ENCODE measurements around the gene WFDC1. TPM values are rescaled to one million over a fixed set of nuclear protein-coding genes. Genes with fewer than 3 reads are reported as not detected.

Gene WFDC1
- total RNA-seq, 1 experiment from 2014 or later, result not detected

GRCh38 chr16:84271866-84272265 is 22.8 kb upstream of the WFDC1 start:
- no TSS peak for BruUV-seq (replicated peaks)
- no peak overlapping the region for H3K27ac Mint-ChIP-seq (ENCODE audit: unreplicated experiment)
- H3K36me3 Mint-ChIP-seq (ENCODE audit: insufficient read depth, unreplicated experiment), result no peaks in the 10 kb centered on the region
- H3K9me3 Mint-ChIP-seq (ENCODE audit: low read depth, unreplicated experiment), result no peaks in the 10 kb centered on the region
- no peak overlapping the region for H3K4me3 Mint-ChIP-seq (ENCODE audit: low read depth, unreplicated experiment)
- intact Hi-C loops (cut with micrococcal nuclease; ENCODE audit: unreplicated experiment), result no loop called here
- TF ChIP-seq, protein P1, sequence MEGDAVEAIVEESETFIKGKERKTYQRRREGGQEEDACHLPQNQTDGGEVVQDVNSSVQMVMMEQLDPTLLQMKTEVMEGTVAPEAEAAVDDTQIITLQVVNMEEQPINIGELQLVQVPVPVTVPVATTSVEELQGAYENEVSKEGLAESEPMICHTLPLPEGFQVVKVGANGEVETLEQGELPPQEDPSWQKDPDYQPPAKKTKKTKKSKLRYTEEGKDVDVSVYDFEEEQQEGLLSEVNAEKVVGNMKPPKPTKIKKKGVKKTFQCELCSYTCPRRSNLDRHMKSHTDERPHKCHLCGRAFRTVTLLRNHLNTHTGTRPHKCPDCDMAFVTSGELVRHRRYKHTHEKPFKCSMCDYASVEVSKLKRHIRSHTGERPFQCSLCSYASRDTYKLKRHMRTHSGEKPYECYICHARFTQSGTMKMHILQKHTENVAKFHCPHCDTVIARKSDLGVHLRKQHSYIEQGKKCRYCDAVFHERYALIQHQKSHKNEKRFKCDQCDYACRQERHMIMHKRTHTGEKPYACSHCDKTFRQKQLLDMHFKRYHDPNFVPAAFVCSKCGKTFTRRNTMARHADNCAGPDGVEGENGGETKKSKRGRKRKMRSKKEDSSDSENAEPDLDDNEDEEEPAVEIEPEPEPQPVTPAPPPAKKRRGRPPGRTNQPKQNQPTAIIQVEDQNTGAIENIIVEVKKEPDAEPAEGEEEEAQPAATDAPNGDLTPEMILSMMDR (IDR thresholded peaks at IDR 0.05; ENCODE audit: unreplicated experiment), result no peak
- H3K27me3 Mint-ChIP-seq (ENCODE audit: unreplicated experiment), result peaks cover 21% of the 10 kb centered on the region
- CTCF ChIA-PET, result no interaction called here
- no peak for DNase-seq
- no peaks in the 10 kb centered on the region for H3K4me1 Mint-ChIP-seq (ENCODE audit: low read depth, unreplicated experiment)

DNA sequence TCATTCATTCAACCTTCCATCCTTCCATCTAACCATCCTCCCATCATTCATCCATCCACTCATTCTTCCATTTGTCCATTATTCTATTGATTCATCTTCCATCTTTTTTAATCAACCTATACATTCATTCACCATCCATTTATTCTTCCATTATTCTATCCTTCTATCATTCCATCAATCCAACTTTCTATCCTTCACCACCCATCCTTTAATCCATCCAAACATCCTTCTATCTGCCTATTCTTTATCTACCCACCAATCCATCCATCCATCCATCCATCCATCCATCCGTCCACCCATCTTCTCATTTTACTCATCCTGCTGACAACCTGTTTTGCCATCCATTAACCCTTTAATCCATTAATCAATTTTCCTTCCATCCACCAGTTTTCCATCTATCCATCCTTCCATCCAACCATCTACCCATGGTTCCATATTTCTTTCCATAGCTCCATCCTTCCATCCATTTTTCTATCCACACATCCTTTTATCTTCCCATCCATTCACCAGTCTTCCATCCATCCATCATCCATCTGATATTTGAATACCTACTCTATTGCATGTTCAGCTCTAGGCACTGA is 21.8 kb upstream of the WFDC1 start:
- DNase-seq, result no peak
- intact Hi-C loops (cut with micrococcal nuclease; ENCODE audit: unreplicated experiment), result no loop called here
- TF ChIP-seq, protein P1 (IDR thresholded peaks at IDR 0.05; ENCODE audit: unreplicated experiment), result no peak
- BruUV-seq (replicated peaks), result no TSS peak
- Mint-ChIP-seq H3K9me3 (ENCODE audit: low read depth, unreplicated experiment) (no peaks in the 10 kb centered on the region), H3K27me3 (ENCODE audit: unreplicated experiment) (peaks cover 13% of the 10 kb centered on the region), H3K4me3 (ENCODE audit: low read depth, unreplicated experiment) (no peak overlapping the region), H3K4me1 (ENCODE audit: low read depth, unreplicated experiment) (no peaks in the 10 kb centered on the region), H3K36me3 (ENCODE audit: insufficient read depth, unreplicated experiment) (no peaks in the 10 kb centered on the region), H3K27ac (ENCODE audit: unreplicated experiment) (no peak overlapping the region)
- CTCF ChIA-PET, result no interaction called here

DNA sequence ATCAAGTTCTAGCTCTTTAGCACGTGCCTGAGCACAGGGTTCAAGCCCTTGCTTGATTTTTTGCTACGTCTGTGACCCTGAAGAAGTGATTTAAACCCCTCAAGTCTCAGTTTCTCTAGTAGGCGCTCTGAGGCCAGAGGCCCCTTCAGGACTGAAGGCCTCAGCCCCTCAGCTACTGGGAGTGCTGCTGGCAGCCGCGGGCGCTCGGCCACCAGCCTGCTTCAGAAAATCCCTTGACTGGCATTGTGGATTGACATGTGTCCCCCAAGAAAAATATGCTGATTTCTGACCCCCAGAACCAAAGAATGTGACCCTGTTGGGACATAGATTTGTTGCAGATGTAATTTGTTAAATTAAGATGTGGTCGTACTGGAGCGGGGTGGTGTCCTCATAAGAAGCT is 20.2 kb upstream of the WFDC1 start:
- intact Hi-C loops (cut with micrococcal nuclease; ENCODE audit: unreplicated experiment), result no loop called here
- TF ChIP-seq, protein P1 (IDR thresholded peaks at IDR 0.05; ENCODE audit: unreplicated experiment), result no peak
- BruUV-seq (replicated peaks), result no TSS peak
- CTCF ChIA-PET, result no interaction called here
- Mint-ChIP-seq H3K27ac (ENCODE audit: unreplicated experiment) (no peak overlapping the region), H3K9me3 (ENCODE audit: low read depth, unreplicated experiment) (no peaks in the 10 kb centered on the region), H3K4me3 (ENCODE audit: low read depth, unreplicated experiment) (no peak overlapping the region), H3K4me1 (ENCODE audit: low read depth, unreplicated experiment) (no peaks in the 10 kb centered on the region), H3K36me3 (ENCODE audit: insufficient read depth, unreplicated experiment) (no peaks in the 10 kb centered on the region), H3K27me3 (ENCODE audit: unreplicated experiment) (peaks cover 26% of the 10 kb centered on the region)
- DNase-seq, result no peak

DNA sequence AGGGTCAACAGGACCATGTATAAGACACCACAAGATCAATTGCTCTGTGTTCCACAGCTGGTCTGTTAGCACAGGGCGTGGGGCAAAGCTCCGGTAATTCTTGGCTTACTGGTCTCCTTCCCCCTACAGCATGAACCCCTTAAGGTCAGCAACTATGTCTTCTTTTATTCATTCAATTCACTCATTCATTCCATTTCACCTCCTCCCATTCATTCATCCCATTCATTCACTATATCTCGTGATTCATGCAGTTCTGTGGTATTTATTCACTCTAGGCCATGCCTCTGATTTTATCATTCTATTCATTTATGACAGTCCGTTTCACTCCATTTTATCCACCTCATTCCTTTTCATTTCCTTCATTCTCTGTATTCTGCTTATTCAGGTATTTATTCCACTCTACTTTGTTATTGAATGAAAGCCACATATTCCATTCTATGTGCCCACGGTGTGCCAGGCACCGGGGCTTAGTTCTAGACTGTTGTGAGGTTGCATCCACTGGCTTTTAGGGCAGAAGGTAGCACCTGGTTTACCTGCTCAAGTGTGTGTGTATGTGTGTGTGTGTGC is 19.0 kb upstream of the WFDC1 start:
- Mint-ChIP-seq H3K4me3 (ENCODE audit: low read depth, unreplicated experiment) (no peak overlapping the region), H3K36me3 (ENCODE audit: insufficient read depth, unreplicated experiment) (no peaks in the 10 kb centered on the region), H3K4me1 (ENCODE audit: low read depth, unreplicated experiment) (no peaks in the 10 kb centered on the region), H3K27me3 (ENCODE audit: unreplicated experiment) (peaks cover 26% of the 10 kb centered on the region), H3K27ac (ENCODE audit: unreplicated experiment) (no peak overlapping the region), H3K9me3 (ENCODE audit: low read depth, unreplicated experiment) (no peaks in the 10 kb centered on the region)
- intact Hi-C loops (cut with micrococcal nuclease; ENCODE audit: unreplicated experiment), result no loop called here
- CTCF ChIA-PET, result interaction anchor here (1.3 kb wide), 1 partner anchor 32 kb away, joined by 4 read pairs; no protein-coding TSS in a partner anchor
- DNase-seq, result no peak
- TF ChIP-seq, protein P1 (IDR thresholded peaks at IDR 0.05; ENCODE audit: unreplicated experiment), result no peak
- BruUV-seq (replicated peaks), result no TSS peak

Measured in Calu3 (cell line).